GM12878 (cell line): ENCODE measurements around the gene ECT2L. TPM values are rescaled to one million over a fixed set of nuclear protein-coding genes. Genes with fewer than 3 reads are reported as not detected.

Experiments
- ATAC-seq: fragments of 200-7000 bp; cut with Tn5 transposase; 3 replicates; pipeline ENCODE4 v1.9.1; 2020; ENCODE audit warnings: mild to moderate bottlenecking, moderate library complexity
- BruUV-seq: library from RNA; stranded (reverse); fragments of 400-500 nt; replicated peaks from 2 replicates; lab custom pipeline; 2021; lab: Mats Ljungman, UMichigan
- CTCF ChIA-PET: fragments of 300-600 bp; sonication (Branson Sonifier 250); formaldehyde crosslinking; extraction: SDS; loops from one replicate; lab custom pipeline; 2021; ENCODE audit warnings: inconsistent platforms; lab: Yijun Ruan, JAX
- POLR2A ChIA-PET: fragments of 350-600 bp; formaldehyde crosslinking; extraction: SDS; loops from one replicate; lab custom pipeline; 2021; ENCODE audit warnings: inconsistent platforms; lab: Charles Lee
- RAD21 ChIA-PET: fragments of 300-600 bp; sonication (Branson Sonifier 250); formaldehyde crosslinking; loops from one replicate; lab custom pipeline; 2023; ENCODE audit warnings: antibody characterized with exemption; ENCODE audit not compliant: unreplicated experiment; lab: Charles Lee
- SMC1A ChIA-PET: fragments of 300-600 bp; sonication (Branson Sonifier 250); formaldehyde crosslinking; loops from one replicate; lab custom pipeline; 2023; ENCODE audit not compliant: unreplicated experiment, uncharacterized antibody; lab: Charles Lee
- DNase-seq: peaks from one replicate; pipeline ENCODE4 v3.0.0-alpha.2; 2011; ENCODE audit warnings: low read depth, low spot score
- FAIRE-seq: peaks from 3 replicates; lab custom pipeline; 2011; peaks lifted over from hg19 to GRCh38; lab: Jason Lieb, UNC
- H2AFZ ChIP-seq: 2 replicates; pipeline ENCODE4 v1.6.0; 2011; ENCODE audit warnings: low read depth, low read length, control low read depth; ENCODE audit not compliant: control insufficient read depth
- H3K27ac ChIP-seq: 2 replicates; pipeline ENCODE4 v1.5.1; 2011; ENCODE audit warnings: control low read depth; ENCODE audit not compliant: control insufficient read depth, insufficient read depth
- H3K27me3 ChIP-seq, 2 experiments: replicated peaks in 1 of 2; 2 replicates each; pipeline versions ENCODE4 v1.6.0 to v1.6.1; 2011; ENCODE audit warnings: low read length in 1 of 2; ENCODE audit not compliant: control insufficient read depth in 2 of 2, insufficient read depth in 2 of 2
- H3K36me3 ChIP-seq, 2 experiments: 2 replicates each; pipeline ENCODE4 v1.5.1; 2011; ENCODE audit warnings: low read length in 1 of 2; ENCODE audit not compliant: control insufficient read depth in 2 of 2, insufficient read depth in 2 of 2
- H3K4me1 ChIP-seq: 2 replicates; pipeline ENCODE4 v1.6.1; 2011; ENCODE audit warnings: mild to moderate bottlenecking, low read length, moderate library complexity, mixed read lengths; ENCODE audit not compliant: control insufficient read depth, insufficient read depth
- H3K4me2 ChIP-seq: 2 replicates; pipeline ENCODE4 v1.6.0; 2011; ENCODE audit warnings: control low read depth; ENCODE audit not compliant: control insufficient read depth, insufficient read depth
- H3K4me3 ChIP-seq: fragments of 200-600 bp; sonication (generic); 2 replicates; pipeline ENCODE4 v1.5.1; 2016
- H3K79me2 ChIP-seq: 2 replicates; pipeline ENCODE4 v1.6.0; 2011; ENCODE audit warnings: low read length; ENCODE audit not compliant: control insufficient read depth, insufficient read depth
- H3K9ac ChIP-seq: 2 replicates; pipeline ENCODE4 v1.8.0; 2011; ENCODE audit warnings: low read length, control low read depth, mixed read lengths; ENCODE audit not compliant: control insufficient read depth, insufficient read depth
- H3K9me3 ChIP-seq: replicated peaks from 3 replicates; pipeline ENCODE4 v1.5.1; 2011; ENCODE audit warnings: mild to moderate bottlenecking, low read length; ENCODE audit not compliant: control insufficient read depth, insufficient read depth
- H4K20me1 ChIP-seq: 2 replicates; pipeline ENCODE4 v1.6.0; 2011; ENCODE audit not compliant: control insufficient read depth, insufficient read depth
- CREB1 ChIP-seq: IDR thresholded peaks from 2 replicates; pipeline ENCODE4 v1.6.1; 2012; ENCODE audit warnings: low read depth, mild to moderate bottlenecking, inconsistent platforms
- ESRRA ChIP-seq: IDR thresholded peaks from 2 replicates; pipeline ENCODE4 v1.6.1; 2012; ENCODE audit warnings: mild to moderate bottlenecking, low read length, improper control_type of control experiment
- JUND ChIP-seq: IDR thresholded peaks from 2 replicates; pipeline ENCODE4 v1.6.1; 2012; ENCODE audit warnings: low read depth, mild to moderate bottlenecking, low read length, improper control_type of control experiment, moderate library complexity
- KLF5 ChIP-seq: fragments of 450-650 bp; IDR thresholded peaks from 2 replicates; pipeline ENCODE4 v1.6.1; 2014; ENCODE audit warnings: mild to moderate bottlenecking; ENCODE audit not compliant: partially characterized antibody
- LARP7 ChIP-seq: fragments of 450-650 bp; IDR thresholded peaks from 2 replicates; pipeline ENCODE4 v1.6.1; 2017; ENCODE audit warnings: mild to moderate bottlenecking
- NBN ChIP-seq: fragments of 450-650 bp; IDR thresholded peaks from 2 replicates; pipeline ENCODE4 v1.6.1; 2016
- NFIC ChIP-seq: IDR thresholded peaks from 2 replicates; pipeline ENCODE4 v1.6.1; 2012; ENCODE audit warnings: low read depth, mild to moderate bottlenecking, inconsistent platforms, low read length, moderate library complexity
- POU2F2 ChIP-seq: IDR thresholded peaks from 3 replicates; pipeline ENCODE4 v1.6.1; 2011; ENCODE audit warnings: low read depth, mild to moderate bottlenecking, low read length, borderline replicate concordance
- SPI1 ChIP-seq: IDR thresholded peaks from 2 replicates; pipeline ENCODE4 v1.6.1; 2011; ENCODE audit warnings: low read depth, mild to moderate bottlenecking, low read length, moderate library complexity, borderline replicate concordance; ENCODE audit not compliant: insufficient read depth
- SUPT20H ChIP-seq: IDR thresholded peaks from 2 replicates; pipeline ENCODE4 v1.6.1; 2011; ENCODE audit warnings: low read depth, mild to moderate bottlenecking, low read length, moderate library complexity, borderline replicate concordance; ENCODE audit not compliant: control insufficient read depth
- TCF12 ChIP-seq: IDR thresholded peaks from 2 replicates; pipeline ENCODE4 v1.6.1; 2011; ENCODE audit warnings: low read depth, mild to moderate bottlenecking, low read length
- ZBED1 ChIP-seq: IDR thresholded peaks from 2 replicates; pipeline ENCODE4 v1.6.1; 2016; ENCODE audit warnings: borderline replicate concordance
- in situ Hi-C: fragments of 300-500 bp; cut with MboI; formaldehyde crosslinking; loops from 9 replicates; pipeline ENCODE4 v1.14.3; 2018; ENCODE audit warnings: mixed read lengths
- intact Hi-C: fragments of 100-400 bp; cut with micrococcal nuclease; formaldehyde crosslinking; loops from one replicate; pipeline ENCODE4 v1.14.2; 2022; ENCODE audit not compliant: unreplicated experiment
- polyA plus RNA-seq, 11 experiments: library from polyadenylated mRNA; depleted of rRNA in 4 of 11; unstranded in 6 of 11; stranded (reverse) in 5 of 11; fragments of >200 nt; fragmentation: Nextera tagmentation in 4 of 11; fragmentation: Illumina TruSeq in 1 of 11; extraction: Ambion mirVana in 4 of 11; extraction: Trizol in 1 of 11; gene quantifications; 1 replicate in 1 of 11; 2 replicates in 10 of 11; pipeline versions ENCODE4 v1.2.1 to v1.2.3, GENCODE V29; 2011 to 2016; ENCODE audit warnings: inconsistent platforms in 2 of 11, missing spikeins in 2 of 11, low read depth in 1 of 11
- total RNA-seq, 4 experiments: library from RNA; depleted of rRNA in 3 of 4; stranded (reverse); fragments of >200 nt in 3 of 4; fragmentation: Illumina TruSeq in 1 of 4; extraction: Trizol in 1 of 4; gene quantifications; 2 replicates each; pipeline versions ENCODE4 v1.2.1 to v1.2.3, GENCODE V29; 2013 to 2021
- TF ChIP-seq, protein P1 (sequence below): fragments of 450-650 bp; IDR thresholded peaks from 2 replicates; pipeline ENCODE4 v1.6.1; 2017; ENCODE audit warnings: borderline replicate concordance
- TF ChIP-seq, protein P2 (sequence below): IDR thresholded peaks from 2 replicates; pipeline ENCODE4 v1.6.1; 2011; ENCODE audit warnings: mild to moderate bottlenecking, low read depth, low read length, moderate library complexity; ENCODE audit not compliant: insufficient replicate concordance
- TF ChIP-seq, protein P3 (sequence below): fragments of 150-350 bp; IDR thresholded peaks from 2 replicates; pipeline ENCODE4 v1.6.1; 2016; ENCODE audit warnings: low read depth, low read length

The ECT2L gene
- total and polyA plus RNA-seq, 10 of the 15 experiments (the other 5 are each of a cell fraction or from before 2014, with no cell fraction given), result 0.05 to 0.09 TPM; not detected in 8

DNA sequence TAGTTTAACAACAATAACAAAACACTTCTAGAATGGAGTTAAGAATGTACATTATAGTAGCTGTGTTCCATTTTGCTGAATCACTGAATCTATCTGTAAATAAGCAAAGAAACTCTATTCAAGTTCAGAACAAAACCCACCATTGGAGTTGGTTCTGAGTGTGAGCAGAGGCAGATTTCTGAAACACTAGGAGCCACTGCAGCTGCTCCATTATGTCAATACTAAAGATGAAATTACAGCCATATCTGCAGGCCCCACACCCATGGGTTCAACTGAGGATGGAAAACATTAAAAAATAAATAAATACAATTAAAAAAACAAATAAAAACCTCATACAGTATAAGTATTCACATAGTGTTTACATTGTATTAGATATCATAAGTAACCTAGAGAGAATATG is 101.1 kb downstream of the ECT2L start:
- TF ChIP-seq POU2F2 (no peak), JUND (no peak), CREB1 (no peak), ZBED1 (no peak), TCF12 (no peak), KLF5 (no peak), ESRRA (no peak), SUPT20H (no peak), NFIC (no peak), LARP7 (no peak), SPI1 (no peak), NBN (no peak)
- TF ChIP-seq, protein P1, sequence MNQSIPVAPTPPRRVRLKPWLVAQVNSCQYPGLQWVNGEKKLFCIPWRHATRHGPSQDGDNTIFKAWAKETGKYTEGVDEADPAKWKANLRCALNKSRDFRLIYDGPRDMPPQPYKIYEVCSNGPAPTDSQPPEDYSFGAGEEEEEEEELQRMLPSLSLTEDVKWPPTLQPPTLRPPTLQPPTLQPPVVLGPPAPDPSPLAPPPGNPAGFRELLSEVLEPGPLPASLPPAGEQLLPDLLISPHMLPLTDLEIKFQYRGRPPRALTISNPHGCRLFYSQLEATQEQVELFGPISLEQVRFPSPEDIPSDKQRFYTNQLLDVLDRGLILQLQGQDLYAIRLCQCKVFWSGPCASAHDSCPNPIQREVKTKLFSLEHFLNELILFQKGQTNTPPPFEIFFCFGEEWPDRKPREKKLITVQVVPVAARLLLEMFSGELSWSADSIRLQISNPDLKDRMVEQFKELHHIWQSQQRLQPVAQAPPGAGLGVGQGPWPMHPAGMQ, result no peak
- TF ChIP-seq, protein P2, sequence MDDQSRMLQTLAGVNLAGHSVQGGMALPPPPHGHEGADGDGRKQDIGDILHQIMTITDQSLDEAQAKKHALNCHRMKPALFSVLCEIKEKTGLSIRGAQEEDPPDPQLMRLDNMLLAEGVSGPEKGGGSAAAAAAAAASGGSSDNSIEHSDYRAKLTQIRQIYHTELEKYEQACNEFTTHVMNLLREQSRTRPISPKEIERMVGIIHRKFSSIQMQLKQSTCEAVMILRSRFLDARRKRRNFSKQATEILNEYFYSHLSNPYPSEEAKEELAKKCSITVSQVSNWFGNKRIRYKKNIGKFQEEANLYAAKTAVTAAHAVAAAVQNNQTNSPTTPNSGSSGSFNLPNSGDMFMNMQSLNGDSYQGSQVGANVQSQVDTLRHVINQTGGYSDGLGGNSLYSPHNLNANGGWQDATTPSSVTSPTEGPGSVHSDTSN, result no peak
- TF ChIP-seq, protein P3, sequence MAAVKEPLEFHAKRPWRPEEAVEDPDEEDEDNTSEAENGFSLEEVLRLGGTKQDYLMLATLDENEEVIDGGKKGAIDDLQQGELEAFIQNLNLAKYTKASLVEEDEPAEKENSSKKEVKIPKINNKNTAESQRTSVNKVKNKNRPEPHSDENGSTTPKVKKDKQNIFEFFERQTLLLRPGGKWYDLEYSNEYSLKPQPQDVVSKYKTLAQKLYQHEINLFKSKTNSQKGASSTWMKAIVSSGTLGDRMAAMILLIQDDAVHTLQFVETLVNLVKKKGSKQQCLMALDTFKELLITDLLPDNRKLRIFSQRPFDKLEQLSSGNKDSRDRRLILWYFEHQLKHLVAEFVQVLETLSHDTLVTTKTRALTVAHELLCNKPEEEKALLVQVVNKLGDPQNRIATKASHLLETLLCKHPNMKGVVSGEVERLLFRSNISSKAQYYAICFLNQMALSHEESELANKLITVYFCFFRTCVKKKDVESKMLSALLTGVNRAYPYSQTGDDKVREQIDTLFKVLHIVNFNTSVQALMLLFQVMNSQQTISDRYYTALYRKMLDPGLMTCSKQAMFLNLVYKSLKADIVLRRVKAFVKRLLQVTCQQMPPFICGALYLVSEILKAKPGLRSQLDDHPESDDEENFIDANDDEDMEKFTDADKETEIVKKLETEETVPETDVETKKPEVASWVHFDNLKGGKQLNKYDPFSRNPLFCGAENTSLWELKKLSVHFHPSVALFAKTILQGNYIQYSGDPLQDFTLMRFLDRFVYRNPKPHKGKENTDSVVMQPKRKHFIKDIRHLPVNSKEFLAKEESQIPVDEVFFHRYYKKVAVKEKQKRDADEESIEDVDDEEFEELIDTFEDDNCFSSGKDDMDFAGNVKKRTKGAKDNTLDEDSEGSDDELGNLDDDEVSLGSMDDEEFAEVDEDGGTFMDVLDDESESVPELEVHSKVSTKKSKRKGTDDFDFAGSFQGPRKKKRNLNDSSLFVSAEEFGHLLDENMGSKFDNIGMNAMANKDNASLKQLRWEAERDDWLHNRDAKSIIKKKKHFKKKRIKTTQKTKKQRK, result no peak
- TF ChIP-seq, all 136 proteins: peak for 0
- FAIRE-seq, result no peak
- in situ Hi-C loops, result no loop called here

More for the DNA sequence above, 101.1 kb downstream of the ECT2L start:
- Histone ChIP-seq H4K20me1 (no peaks in the 10 kb centered on the region), H3K79me2 (no peaks in the 10 kb centered on the region), H3K4me1 (peaks cover 12% of the 10 kb centered on the region), H3K27ac (no peak overlapping the region), H2AFZ (no peak overlapping the region), H3K36me3 (0 out of 4 replicates have a peak, but pooled peaks cover 0 to 3% of the 10 kb centered on the region in 2 experiments), H3K4me2 (no peak overlapping the region), H3K9me3 (no peaks in the 10 kb centered on the region; the same call in 2 of the 3 replicates), H3K27me3 (no peaks in the 10 kb centered on the region), H3K9ac (no peak overlapping the region), H3K4me3 (no peak overlapping the region)
- ChIA-PET RAD21 (interaction anchor here (2.1 kb wide), 1 partner anchor 27 kb away, joined by 7 read pairs; no protein-coding TSS in a partner anchor), POLR2A (no interaction called here), SMC1A (interaction anchor here (0.8 to 2.0 kb wide), 3 partner anchors 11 to 24 kb away, joined by 3 to 9 read pairs (median 3); no protein-coding TSS in a partner anchor), CTCF (interaction anchor here (0.6 to 1.4 kb wide), 3 partner anchors 13 to 33 kb away, joined by 3 to 4 read pairs (median 3); no protein-coding TSS in a partner anchor)
- no peak for DNase-seq
- intact Hi-C loops, result no loop called here
- no peak for ATAC-seq
- no TSS peak for BruUV-seq
